GM12878 (cell line): ENCODE results near the gene ADGRD1. TPM values are rescaled to one million over a fixed set of nuclear protein-coding genes. Genes with fewer than 3 reads are reported as not detected.

Experiments
- ATAC-seq: fragments of 200-7000 bp; cut with Tn5 transposase; 3 replicates; pipeline ENCODE4 v1.9.1; 2020; ENCODE audit warnings: mild to moderate bottlenecking, moderate library complexity
- BruUV-seq: library from RNA; stranded (reverse); fragments of 400-500 nt; replicated peaks from 2 replicates; lab custom pipeline; 2021; lab: Mats Ljungman, UMichigan
- CTCF ChIA-PET: fragments of 300-600 bp; sonication (Branson Sonifier 250); formaldehyde crosslinking; extraction: SDS; loops from one replicate; lab custom pipeline; 2021; ENCODE audit warnings: inconsistent platforms; lab: Yijun Ruan, JAX
- POLR2A ChIA-PET: fragments of 350-600 bp; formaldehyde crosslinking; extraction: SDS; loops from one replicate; lab custom pipeline; 2021; ENCODE audit warnings: inconsistent platforms; lab: Charles Lee
- RAD21 ChIA-PET: fragments of 300-600 bp; sonication (Branson Sonifier 250); formaldehyde crosslinking; loops from one replicate; lab custom pipeline; 2023; ENCODE audit warnings: antibody characterized with exemption; ENCODE audit not compliant: unreplicated experiment; lab: Charles Lee
- SMC1A ChIA-PET: fragments of 300-600 bp; sonication (Branson Sonifier 250); formaldehyde crosslinking; loops from one replicate; lab custom pipeline; 2023; ENCODE audit not compliant: unreplicated experiment, uncharacterized antibody; lab: Charles Lee
- DNase-seq: peaks from one replicate; pipeline ENCODE4 v3.0.0-alpha.2; 2011; ENCODE audit warnings: low read depth, low spot score
- FAIRE-seq: peaks from 3 replicates; lab custom pipeline; 2011; peaks lifted over from hg19 to GRCh38; lab: Jason Lieb, UNC
- H2AFZ ChIP-seq: 2 replicates; pipeline ENCODE4 v1.6.0; 2011; ENCODE audit warnings: low read depth, low read length, control low read depth; ENCODE audit not compliant: control insufficient read depth
- H3K27ac ChIP-seq: 2 replicates; pipeline ENCODE4 v1.5.1; 2011; ENCODE audit warnings: control low read depth; ENCODE audit not compliant: control insufficient read depth, insufficient read depth
- H3K27me3 ChIP-seq, 2 experiments: replicated peaks in 1 of 2; 2 replicates each; pipeline versions ENCODE4 v1.6.0 to v1.6.1; 2011; ENCODE audit warnings: low read length in 1 of 2; ENCODE audit not compliant: control insufficient read depth in 2 of 2, insufficient read depth in 2 of 2
- H3K36me3 ChIP-seq, 2 experiments: 2 replicates each; pipeline ENCODE4 v1.5.1; 2011; ENCODE audit warnings: low read length in 1 of 2; ENCODE audit not compliant: control insufficient read depth in 2 of 2, insufficient read depth in 2 of 2
- H3K4me1 ChIP-seq: 2 replicates; pipeline ENCODE4 v1.6.1; 2011; ENCODE audit warnings: mild to moderate bottlenecking, low read length, moderate library complexity, mixed read lengths; ENCODE audit not compliant: control insufficient read depth, insufficient read depth
- H3K4me2 ChIP-seq: 2 replicates; pipeline ENCODE4 v1.6.0; 2011; ENCODE audit warnings: control low read depth; ENCODE audit not compliant: control insufficient read depth, insufficient read depth
- H3K4me3 ChIP-seq: fragments of 200-600 bp; sonication (generic); 2 replicates; pipeline ENCODE4 v1.5.1; 2016
- H3K79me2 ChIP-seq: 2 replicates; pipeline ENCODE4 v1.6.0; 2011; ENCODE audit warnings: low read length; ENCODE audit not compliant: control insufficient read depth, insufficient read depth
- H3K9ac ChIP-seq: 2 replicates; pipeline ENCODE4 v1.8.0; 2011; ENCODE audit warnings: low read length, control low read depth, mixed read lengths; ENCODE audit not compliant: control insufficient read depth, insufficient read depth
- H3K9me3 ChIP-seq: replicated peaks from 3 replicates; pipeline ENCODE4 v1.5.1; 2011; ENCODE audit warnings: mild to moderate bottlenecking, low read length; ENCODE audit not compliant: control insufficient read depth, insufficient read depth
- H4K20me1 ChIP-seq: 2 replicates; pipeline ENCODE4 v1.6.0; 2011; ENCODE audit not compliant: control insufficient read depth, insufficient read depth
- BACH1 ChIP-seq: fragments of 450-650 bp; IDR thresholded peaks from 2 replicates; pipeline ENCODE4 v1.6.1; 2017; ENCODE audit warnings: mild to moderate bottlenecking, borderline replicate concordance
- HDAC6 ChIP-seq: fragments of 200-600 bp; sonication (generic); IDR thresholded peaks from one replicate; pipeline ENCODE4 v1.8.0; 2017; ENCODE audit warnings: antibody characterized with exemption; ENCODE audit not compliant: unreplicated experiment
- IRF4 ChIP-seq: IDR thresholded peaks from 2 replicates; pipeline ENCODE4 v1.6.1; 2011; ENCODE audit warnings: low read depth, low read length
- NFIC ChIP-seq: IDR thresholded peaks from 2 replicates; pipeline ENCODE4 v1.6.1; 2012; ENCODE audit warnings: low read depth, mild to moderate bottlenecking, inconsistent platforms, low read length, moderate library complexity
- SREBF1 ChIP-seq: IDR thresholded peaks from 2 replicates; pipeline ENCODE4 v1.6.1; 2012; ENCODE audit warnings: mild to moderate bottlenecking, low read length
- TCF7 ChIP-seq: IDR thresholded peaks from 2 replicates; pipeline ENCODE4 v1.6.1; 2014; ENCODE audit warnings: antibody characterized with exemption, borderline replicate concordance
- WRNIP1 ChIP-seq: IDR thresholded peaks from 2 replicates; pipeline ENCODE4 v1.6.1; 2011; ENCODE audit warnings: low read depth, low read length, improper control_type of control experiment, borderline replicate concordance
- ZZZ3 ChIP-seq: IDR thresholded peaks from 2 replicates; pipeline ENCODE4 v1.6.1; 2011; ENCODE audit warnings: low read depth; ENCODE audit not compliant: control insufficient read depth, insufficient read length
- WGBS: methylation state at CpG from one replicate; pipeline ENCODE4 v1.1.6; 2016; ENCODE audit warnings: low lambda C conversion rate; ENCODE audit not compliant: insufficient replicate concordance, insufficient coverage; ENCODE audit errors: missing lambda C conversion rate; 5-methylcytosine and 5-hydroxymethylcytosine counted together
- in situ Hi-C: fragments of 300-500 bp; cut with MboI; formaldehyde crosslinking; loops from 9 replicates; pipeline ENCODE4 v1.14.3; 2018; ENCODE audit warnings: mixed read lengths
- intact Hi-C: fragments of 100-400 bp; cut with micrococcal nuclease; formaldehyde crosslinking; loops from one replicate; pipeline ENCODE4 v1.14.2; 2022; ENCODE audit not compliant: unreplicated experiment
- polyA plus RNA-seq, 11 experiments: library from polyadenylated mRNA; depleted of rRNA in 4 of 11; unstranded in 6 of 11; stranded (reverse) in 5 of 11; fragments of >200 nt; fragmentation: Nextera tagmentation in 4 of 11; fragmentation: Illumina TruSeq in 1 of 11; extraction: Ambion mirVana in 4 of 11; extraction: Trizol in 1 of 11; gene quantifications; 1 replicate in 1 of 11; 2 replicates in 10 of 11; pipeline versions ENCODE4 v1.2.1 to v1.2.3, GENCODE V29; 2011 to 2016; ENCODE audit warnings: inconsistent platforms in 2 of 11, missing spikeins in 2 of 11, low read depth in 1 of 11
- total RNA-seq, 4 experiments: library from RNA; depleted of rRNA in 3 of 4; stranded (reverse); fragments of >200 nt in 3 of 4; fragmentation: Illumina TruSeq in 1 of 4; extraction: Trizol in 1 of 4; gene quantifications; 2 replicates each; pipeline versions ENCODE4 v1.2.1 to v1.2.3, GENCODE V29; 2013 to 2021
- TF ChIP-seq, protein P1 (sequence below): IDR thresholded peaks from 2 replicates; pipeline ENCODE4 v1.6.1; 2011; ENCODE audit warnings: low read depth, low read length, improper control_type of control experiment, borderline replicate concordance
- TF ChIP-seq, protein P2 (sequence below): fragments of 150-350 bp; IDR thresholded peaks from 2 replicates; pipeline ENCODE4 v1.6.1; 2014; ENCODE audit warnings: mild to moderate bottlenecking, low read depth, low read length
- TF ChIP-seq, protein P3 (sequence below): IDR thresholded peaks from 2 replicates; pipeline ENCODE4 v1.6.1; 2012; ENCODE audit warnings: low read length, inconsistent platforms
- TF ChIP-seq, protein P4 (sequence below): fragments of 450-650 bp; IDR thresholded peaks from 2 replicates; pipeline ENCODE4 v1.6.1; 2016; ENCODE audit warnings: mild to moderate bottlenecking
- TF ChIP-seq, protein P5 (sequence below): fragments of 450-650 bp; IDR thresholded peaks from 2 replicates; pipeline ENCODE4 v1.6.1; 2017; ENCODE audit warnings: mild to moderate bottlenecking
- TF ChIP-seq, protein P6 (sequence below): fragments of 450-650 bp; conservative IDR thresholded peaks from 2 replicates; pipeline ENCODE4 v1.6.1; 2017; ENCODE audit warnings: mild to moderate bottlenecking, moderate library complexity

ADGRD1 gene
- total and polyA plus RNA-seq, 10 of the 15 experiments (the other 5 are each of a cell fraction or from before 2014, with no cell fraction given): 0.15 to 12.7 (median 1.2) TPM

DNA sequence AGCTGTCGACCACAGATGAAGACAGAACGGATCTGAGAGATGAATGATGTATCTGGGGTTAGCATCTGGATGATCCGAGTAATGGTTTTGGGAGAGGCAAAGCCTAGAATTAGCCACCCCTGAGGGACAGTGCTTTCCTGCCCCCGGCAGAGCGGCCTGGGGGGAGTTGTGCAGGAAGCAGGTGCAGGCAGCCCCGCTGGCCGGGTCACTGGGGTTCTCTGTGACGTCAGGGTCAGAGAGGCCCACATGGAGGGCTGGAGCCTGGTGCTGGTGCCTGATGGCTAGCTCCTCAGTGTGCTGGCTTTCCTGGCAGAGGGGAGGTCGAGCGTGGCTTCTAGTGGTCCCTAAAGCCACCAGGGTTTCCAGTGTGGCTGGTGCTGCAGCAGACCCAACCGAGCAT is 70.3 kb downstream of the ADGRD1 start:
- TF ChIP-seq TCF7 (no peak), ZZZ3 (no peak), NFIC (no peak), BACH1 (no peak), HDAC6 (no peak), WRNIP1 (no peak), SREBF1 (no peak), IRF4 (no peak)
- TF ChIP-seq, protein P1, sequence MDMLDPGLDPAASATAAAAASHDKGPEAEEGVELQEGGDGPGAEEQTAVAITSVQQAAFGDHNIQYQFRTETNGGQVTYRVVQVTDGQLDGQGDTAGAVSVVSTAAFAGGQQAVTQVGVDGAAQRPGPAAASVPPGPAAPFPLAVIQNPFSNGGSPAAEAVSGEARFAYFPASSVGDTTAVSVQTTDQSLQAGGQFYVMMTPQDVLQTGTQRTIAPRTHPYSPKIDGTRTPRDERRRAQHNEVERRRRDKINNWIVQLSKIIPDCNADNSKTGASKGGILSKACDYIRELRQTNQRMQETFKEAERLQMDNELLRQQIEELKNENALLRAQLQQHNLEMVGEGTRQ: no peak
- TF ChIP-seq, protein P2, sequence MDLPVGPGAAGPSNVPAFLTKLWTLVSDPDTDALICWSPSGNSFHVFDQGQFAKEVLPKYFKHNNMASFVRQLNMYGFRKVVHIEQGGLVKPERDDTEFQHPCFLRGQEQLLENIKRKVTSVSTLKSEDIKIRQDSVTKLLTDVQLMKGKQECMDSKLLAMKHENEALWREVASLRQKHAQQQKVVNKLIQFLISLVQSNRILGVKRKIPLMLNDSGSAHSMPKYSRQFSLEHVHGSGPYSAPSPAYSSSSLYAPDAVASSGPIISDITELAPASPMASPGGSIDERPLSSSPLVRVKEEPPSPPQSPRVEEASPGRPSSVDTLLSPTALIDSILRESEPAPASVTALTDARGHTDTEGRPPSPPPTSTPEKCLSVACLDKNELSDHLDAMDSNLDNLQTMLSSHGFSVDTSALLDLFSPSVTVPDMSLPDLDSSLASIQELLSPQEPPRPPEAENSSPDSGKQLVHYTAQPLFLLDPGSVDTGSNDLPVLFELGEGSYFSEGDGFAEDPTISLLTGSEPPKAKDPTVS: no peak
- TF ChIP-seq, protein P3, sequence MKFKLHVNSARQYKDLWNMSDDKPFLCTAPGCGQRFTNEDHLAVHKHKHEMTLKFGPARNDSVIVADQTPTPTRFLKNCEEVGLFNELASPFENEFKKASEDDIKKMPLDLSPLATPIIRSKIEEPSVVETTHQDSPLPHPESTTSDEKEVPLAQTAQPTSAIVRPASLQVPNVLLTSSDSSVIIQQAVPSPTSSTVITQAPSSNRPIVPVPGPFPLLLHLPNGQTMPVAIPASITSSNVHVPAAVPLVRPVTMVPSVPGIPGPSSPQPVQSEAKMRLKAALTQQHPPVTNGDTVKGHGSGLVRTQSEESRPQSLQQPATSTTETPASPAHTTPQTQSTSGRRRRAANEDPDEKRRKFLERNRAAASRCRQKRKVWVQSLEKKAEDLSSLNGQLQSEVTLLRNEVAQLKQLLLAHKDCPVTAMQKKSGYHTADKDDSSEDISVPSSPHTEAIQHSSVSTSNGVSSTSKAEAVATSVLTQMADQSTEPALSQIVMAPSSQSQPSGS: no peak
- TF ChIP-seq, protein P4, sequence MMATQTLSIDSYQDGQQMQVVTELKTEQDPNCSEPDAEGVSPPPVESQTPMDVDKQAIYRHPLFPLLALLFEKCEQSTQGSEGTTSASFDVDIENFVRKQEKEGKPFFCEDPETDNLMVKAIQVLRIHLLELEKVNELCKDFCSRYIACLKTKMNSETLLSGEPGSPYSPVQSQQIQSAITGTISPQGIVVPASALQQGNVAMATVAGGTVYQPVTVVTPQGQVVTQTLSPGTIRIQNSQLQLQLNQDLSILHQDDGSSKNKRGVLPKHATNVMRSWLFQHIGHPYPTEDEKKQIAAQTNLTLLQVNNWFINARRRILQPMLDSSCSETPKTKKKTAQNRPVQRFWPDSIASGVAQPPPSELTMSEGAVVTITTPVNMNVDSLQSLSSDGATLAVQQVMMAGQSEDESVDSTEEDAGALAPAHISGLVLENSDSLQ: no peak
- TF ChIP-seq, protein P5, sequence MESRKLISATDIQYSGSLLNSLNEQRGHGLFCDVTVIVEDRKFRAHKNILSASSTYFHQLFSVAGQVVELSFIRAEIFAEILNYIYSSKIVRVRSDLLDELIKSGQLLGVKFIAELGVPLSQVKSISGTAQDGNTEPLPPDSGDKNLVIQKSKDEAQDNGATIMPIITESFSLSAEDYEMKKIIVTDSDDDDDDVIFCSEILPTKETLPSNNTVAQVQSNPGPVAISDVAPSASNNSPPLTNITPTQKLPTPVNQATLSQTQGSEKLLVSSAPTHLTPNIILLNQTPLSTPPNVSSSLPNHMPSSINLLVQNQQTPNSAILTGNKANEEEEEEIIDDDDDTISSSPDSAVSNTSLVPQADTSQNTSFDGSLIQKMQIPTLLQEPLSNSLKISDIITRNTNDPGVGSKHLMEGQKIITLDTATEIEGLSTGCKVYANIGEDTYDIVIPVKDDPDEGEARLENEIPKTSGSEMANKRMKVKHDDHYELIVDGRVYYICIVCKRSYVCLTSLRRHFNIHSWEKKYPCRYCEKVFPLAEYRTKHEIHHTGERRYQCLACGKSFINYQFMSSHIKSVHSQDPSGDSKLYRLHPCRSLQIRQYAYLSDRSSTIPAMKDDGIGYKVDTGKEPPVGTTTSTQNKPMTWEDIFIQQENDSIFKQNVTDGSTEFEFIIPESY: no peak
- TF ChIP-seq, protein P6, sequence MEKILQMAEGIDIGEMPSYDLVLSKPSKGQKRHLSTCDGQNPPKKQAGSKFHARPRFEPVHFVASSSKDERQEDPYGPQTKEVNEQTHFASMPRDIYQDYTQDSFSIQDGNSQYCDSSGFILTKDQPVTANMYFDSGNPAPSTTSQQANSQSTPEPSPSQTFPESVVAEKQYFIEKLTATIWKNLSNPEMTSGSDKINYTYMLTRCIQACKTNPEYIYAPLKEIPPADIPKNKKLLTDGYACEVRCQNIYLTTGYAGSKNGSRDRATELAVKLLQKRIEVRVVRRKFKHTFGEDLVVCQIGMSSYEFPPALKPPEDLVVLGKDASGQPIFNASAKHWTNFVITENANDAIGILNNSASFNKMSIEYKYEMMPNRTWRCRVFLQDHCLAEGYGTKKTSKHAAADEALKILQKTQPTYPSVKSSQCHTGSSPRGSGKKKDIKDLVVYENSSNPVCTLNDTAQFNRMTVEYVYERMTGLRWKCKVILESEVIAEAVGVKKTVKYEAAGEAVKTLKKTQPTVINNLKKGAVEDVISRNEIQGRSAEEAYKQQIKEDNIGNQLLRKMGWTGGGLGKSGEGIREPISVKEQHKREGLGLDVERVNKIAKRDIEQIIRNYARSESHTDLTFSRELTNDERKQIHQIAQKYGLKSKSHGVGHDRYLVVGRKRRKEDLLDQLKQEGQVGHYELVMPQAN: no peak
- Histone ChIP-seq H3K4me3 (no peak overlapping the region), H3K4me2 (no peak overlapping the region), H3K79me2 (no peaks in the 10 kb centered on the region), H3K9ac (no peak overlapping the region), H3K4me1 (no peaks in the 10 kb centered on the region), H3K27ac (no peak overlapping the region), H2AFZ (no peak overlapping the region), H4K20me1 (no peaks in the 10 kb centered on the region), H3K36me3 (no peaks in the 10 kb centered on the region), H3K9me3 (no peaks in the 10 kb centered on the region), H3K27me3 (no peaks in the 10 kb centered on the region; a peak in 1 of 4 replicates)
- ChIA-PET CTCF (interaction anchor here (0.6 kb wide), 1 partner anchor 23 kb away, joined by 3 read pairs; no protein-coding TSS in a partner anchor), RAD21 (no interaction called here), SMC1A (no interaction called here), POLR2A (no interaction called here)
- 47% methylated on average over 11 of the region's 11 CpGs for WGBS
- no peak for FAIRE-seq
- in situ Hi-C loops: no loop called here
- no peak for ATAC-seq
- no peak for DNase-seq
- intact Hi-C loops: no loop called here
- no TSS peak for BruUV-seq
